ENCODE data around the gene SDR42E2.

DNA sequence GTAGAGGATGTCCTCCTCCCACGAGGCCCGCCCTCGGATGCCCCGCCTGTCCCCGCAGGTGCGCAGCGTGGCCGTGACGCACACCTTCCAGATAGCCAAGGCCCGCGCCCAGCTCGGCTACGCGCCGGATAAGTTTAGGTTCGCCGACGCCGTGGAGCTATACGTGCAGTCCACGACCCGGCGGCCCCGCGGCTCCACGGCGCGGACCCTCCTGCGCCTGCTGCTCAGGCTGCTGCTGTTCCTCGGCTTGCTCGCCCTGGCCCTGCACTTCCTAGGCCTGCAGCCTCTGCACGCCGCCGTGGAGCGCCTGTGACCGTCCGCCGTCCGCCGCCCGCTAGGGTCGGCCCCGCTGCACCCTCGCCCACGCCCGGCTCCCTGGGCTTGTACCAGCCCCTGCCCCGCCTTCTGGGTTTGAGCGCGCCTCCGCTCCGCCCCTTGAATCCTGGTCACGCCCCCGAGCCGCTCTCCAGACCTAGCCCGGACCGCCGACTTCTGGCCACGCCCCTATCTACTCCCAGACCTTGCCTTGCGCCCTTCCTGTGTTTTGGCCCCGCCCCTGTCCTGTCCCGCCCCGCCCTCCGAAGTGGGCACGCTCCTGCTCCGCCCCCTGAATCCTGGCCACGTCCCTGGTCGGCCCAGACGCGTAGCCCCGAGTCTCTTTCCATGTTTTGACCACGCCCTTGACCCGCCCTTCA, 27.9 kb downstream of the SDR42E2 start:
- TF ChIP-seq, protein P1, sequence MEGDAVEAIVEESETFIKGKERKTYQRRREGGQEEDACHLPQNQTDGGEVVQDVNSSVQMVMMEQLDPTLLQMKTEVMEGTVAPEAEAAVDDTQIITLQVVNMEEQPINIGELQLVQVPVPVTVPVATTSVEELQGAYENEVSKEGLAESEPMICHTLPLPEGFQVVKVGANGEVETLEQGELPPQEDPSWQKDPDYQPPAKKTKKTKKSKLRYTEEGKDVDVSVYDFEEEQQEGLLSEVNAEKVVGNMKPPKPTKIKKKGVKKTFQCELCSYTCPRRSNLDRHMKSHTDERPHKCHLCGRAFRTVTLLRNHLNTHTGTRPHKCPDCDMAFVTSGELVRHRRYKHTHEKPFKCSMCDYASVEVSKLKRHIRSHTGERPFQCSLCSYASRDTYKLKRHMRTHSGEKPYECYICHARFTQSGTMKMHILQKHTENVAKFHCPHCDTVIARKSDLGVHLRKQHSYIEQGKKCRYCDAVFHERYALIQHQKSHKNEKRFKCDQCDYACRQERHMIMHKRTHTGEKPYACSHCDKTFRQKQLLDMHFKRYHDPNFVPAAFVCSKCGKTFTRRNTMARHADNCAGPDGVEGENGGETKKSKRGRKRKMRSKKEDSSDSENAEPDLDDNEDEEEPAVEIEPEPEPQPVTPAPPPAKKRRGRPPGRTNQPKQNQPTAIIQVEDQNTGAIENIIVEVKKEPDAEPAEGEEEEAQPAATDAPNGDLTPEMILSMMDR (IDR thresholded peaks at IDR 0.05; ENCODE audit: low read depth, low read length, poor library complexity, severe bottlenecking) = no peak
- no peak for TF ChIP-seq EZH2phosphoT487 (IDR thresholded peaks at IDR 0.05; ENCODE audit: borderline replicate concordance, low read length)

All from DOHH2 (cell line).